Lower leg skin (tissue), 4 donors: ENCODE results near the gene SFMBT2. TPM values are rescaled to one million over a fixed set of nuclear protein-coding genes. Genes with fewer than 3 reads are reported as not detected.

ENCODE experiments used
- DNase-seq, 2 donors: peaks; one replicate each; pipeline ENCODE4 v3.0.0-alpha.2; 2019; ENCODE audit warnings: low spot score in 2 of 2
- H3K4me3 ChIP-seq: fragments of 200-600 bp; sonication (generic); 2 replicates; pipeline ENCODE4 v1.5.1; 2017; ENCODE audit warnings: mild to moderate bottlenecking, low read depth; ENCODE audit not compliant: poor library complexity, severe bottlenecking
- POLR2A ChIP-seq, 2 donors: fragments of 450-650 bp; IDR thresholded peaks; one replicate each; pipeline ENCODE4 v1.6.1; 2016 to 2017; ENCODE audit warnings: antibody characterized with exemption in 2 of 2, mild to moderate bottlenecking in 1 of 2, moderate library complexity in 1 of 2
- WGBS, 2 donors: methylation state at CpG; one replicate each; pipeline ENCODE4 v1.1.5; 2018; 5-methylcytosine and 5-hydroxymethylcytosine counted together
- intact Hi-C: fragments of 100-400 bp; cut with DNase I; formaldehyde crosslinking; loops from one replicate; pipeline ENCODE4 v1.15.0; 2023; ENCODE audit warnings: low total_unique reads
- total RNA-seq, 4 donors: library from RNA; depleted of rRNA; stranded (reverse); fragments of >200 nt; gene quantifications; one replicate each; pipeline ENCODE4 v1.1.0, GENCODE V29; 2016
- TF ChIP-seq, protein P1 (sequence below), 3 donors: fragments of 450-650 bp; IDR thresholded peaks; one replicate each; pipeline ENCODE4 v1.5.1; 2016; ENCODE audit warnings: antibody characterized with exemption in 3 of 3, mild to moderate bottlenecking in 3 of 3, moderate library complexity in 2 of 3

Gene SFMBT2
- total RNA-seq, 4 donors from 2014 or later, result 0.42 to 3.3 (median 1.9) TPM

DNA sequence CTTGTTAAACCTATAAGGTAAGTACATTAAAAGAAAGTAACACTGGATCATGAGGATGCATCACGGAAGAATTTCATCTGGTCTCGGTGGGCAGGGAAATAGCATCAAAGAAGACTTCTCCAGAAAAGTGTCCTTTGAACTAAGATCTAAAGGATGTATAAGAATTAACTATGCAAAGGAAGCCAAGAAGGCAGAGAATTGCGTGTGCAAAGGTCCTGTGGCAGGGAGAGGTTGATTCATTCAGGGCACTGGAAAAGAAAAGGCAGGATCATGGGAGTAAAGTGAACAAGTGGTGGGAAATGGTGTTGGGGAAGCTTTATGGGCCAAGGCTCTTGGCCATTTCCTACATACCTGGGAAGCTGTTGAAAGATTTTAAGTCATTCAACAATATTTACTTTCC lies 288.3 kb downstream of the SFMBT2 start:
- H3K4me3 ChIP-seq, result no peak overlapping the region
- TF ChIP-seq POLR2A (IDR thresholded peaks at IDR 0.05), result no peak
- TF ChIP-seq, protein P1, sequence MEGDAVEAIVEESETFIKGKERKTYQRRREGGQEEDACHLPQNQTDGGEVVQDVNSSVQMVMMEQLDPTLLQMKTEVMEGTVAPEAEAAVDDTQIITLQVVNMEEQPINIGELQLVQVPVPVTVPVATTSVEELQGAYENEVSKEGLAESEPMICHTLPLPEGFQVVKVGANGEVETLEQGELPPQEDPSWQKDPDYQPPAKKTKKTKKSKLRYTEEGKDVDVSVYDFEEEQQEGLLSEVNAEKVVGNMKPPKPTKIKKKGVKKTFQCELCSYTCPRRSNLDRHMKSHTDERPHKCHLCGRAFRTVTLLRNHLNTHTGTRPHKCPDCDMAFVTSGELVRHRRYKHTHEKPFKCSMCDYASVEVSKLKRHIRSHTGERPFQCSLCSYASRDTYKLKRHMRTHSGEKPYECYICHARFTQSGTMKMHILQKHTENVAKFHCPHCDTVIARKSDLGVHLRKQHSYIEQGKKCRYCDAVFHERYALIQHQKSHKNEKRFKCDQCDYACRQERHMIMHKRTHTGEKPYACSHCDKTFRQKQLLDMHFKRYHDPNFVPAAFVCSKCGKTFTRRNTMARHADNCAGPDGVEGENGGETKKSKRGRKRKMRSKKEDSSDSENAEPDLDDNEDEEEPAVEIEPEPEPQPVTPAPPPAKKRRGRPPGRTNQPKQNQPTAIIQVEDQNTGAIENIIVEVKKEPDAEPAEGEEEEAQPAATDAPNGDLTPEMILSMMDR (IDR thresholded peaks at IDR 0.05), result no peak
- intact Hi-C loops, result no loop called here
- WGBS, 2 donors, result 94 to 97% methylated on average over 3 of the region's 3 CpGs
- no peak for DNase-seq

DNA sequence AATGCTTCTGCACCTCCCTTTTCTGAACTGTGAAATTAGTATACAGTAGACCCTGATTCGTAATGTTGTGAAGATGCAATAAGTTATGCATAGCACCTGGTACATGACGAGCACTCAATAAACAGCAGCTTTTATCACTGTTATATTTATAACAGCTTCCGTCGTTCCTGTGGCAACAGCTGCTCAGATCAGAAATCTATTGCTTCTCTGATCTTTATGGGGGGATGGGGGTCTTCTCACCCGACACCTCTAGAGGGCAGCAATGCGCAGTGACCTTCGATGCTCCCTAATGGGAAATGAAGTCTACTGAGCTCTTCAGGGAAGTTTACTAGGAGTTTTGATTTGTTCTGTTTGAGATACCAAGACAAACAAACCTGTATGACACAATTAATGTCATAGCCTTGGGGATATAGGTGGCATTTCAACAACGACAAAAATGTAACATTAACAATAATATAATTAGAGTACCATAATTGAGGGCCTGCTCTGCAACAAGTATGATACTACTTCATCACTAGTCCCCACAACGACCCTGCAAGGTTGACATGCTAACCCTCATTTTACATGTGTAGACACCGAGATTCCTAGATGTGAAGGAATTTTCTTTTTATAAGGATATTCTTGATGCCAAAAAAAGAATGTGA lies 289.6 kb downstream of the SFMBT2 start:
- intact Hi-C loops, result no loop called here
- no peak for TF ChIP-seq POLR2A (IDR thresholded peaks at IDR 0.05)
- TF ChIP-seq, protein P1 (IDR thresholded peaks at IDR 0.05), result no peak
- WGBS, 2 donors, result 22 to 41% methylated on average over 10 of the region's 10 CpGs
- H3K4me3 ChIP-seq, result no peak overlapping the region
- DNase-seq, result no peak

DNA sequence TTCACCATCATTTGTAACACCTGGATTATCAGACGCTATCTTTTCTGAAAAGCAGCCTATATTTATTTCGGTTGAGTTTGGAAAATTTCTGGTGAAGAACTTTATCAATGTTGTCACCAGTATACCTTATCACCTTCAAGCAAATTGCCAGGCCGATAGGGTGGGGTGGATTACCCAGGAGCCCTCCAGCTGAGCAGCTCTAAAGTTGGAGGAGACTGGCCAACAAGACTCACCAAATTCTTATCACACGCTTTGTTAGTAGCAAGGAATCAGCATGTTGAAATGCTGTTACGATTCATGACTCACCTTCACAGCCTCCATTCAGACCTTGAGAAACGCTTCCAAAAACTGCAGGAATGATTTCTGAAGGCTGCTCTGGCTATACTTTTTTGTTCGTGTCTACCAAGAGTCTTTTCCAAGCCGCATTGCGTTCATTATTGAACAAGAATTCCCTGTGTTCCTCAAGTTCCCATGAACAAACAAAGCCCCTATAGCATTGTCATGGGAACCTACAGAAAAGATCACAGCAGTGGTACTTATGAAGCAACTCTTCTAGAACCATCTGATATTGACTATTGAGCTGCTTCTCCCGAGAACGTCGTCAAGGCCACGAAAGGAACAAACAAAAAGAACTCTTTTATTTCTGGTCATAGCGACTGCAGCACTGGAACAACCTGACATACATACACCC lies 291.4 kb downstream of the SFMBT2 start:
- intact Hi-C loops, result no loop called here
- H3K4me3 ChIP-seq, result no peak overlapping the region
- no peak for DNase-seq
- TF ChIP-seq, protein P1 (IDR thresholded peaks at IDR 0.05), result no peak
- WGBS, 2 donors, result 86 to 89% methylated on average over 14 of the region's 14 CpGs

DNA sequence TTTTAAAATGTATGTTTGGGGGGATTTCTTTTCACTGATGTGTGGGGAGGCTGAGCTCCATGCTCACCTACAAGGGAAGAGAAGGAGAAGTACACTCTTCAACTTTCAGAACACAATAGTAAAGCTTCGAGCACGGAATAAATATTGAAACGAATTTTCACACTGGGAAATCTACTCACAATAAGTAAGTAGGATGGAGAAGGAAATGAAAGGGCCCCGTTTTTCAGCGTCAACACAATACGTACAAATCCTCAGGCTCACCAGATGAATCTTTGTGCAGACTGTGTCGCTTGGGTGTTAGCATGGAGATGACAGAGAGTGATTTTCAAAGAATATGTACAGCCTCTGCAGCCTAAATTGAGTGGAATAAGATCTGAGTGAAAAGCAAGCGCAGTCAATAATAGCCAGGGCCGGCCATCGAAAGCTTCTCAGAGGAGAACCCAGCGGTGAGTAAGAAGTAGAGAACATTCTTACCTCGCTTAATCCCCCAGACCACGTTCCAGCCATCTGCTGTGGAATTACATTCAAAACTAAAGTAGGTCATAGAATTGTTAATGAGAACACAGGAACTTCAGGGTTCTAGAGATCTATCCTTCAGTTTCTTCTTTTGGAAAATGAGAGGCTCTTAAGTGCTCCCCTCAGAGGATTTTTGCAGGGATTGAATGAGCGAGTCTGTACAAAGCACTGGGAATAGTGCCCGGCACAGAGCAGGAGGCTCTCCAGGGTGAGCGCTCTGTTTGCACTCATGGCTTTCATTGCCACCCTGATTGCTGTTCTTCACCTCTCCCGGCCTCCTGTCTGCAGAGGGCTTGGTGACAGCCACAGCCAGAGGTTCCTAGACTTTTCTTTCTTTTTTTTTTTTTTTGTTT lies 292.8 kb downstream of the SFMBT2 start:
- 78 to 82% methylated on average over 17 of the region's 17 CpGs for WGBS, 2 donors
- no peak overlapping the region for H3K4me3 ChIP-seq
- DNase-seq, result no peak
- intact Hi-C loops, result no loop called here
- TF ChIP-seq, protein P1 (IDR thresholded peaks at IDR 0.05), result no peak
- no peak for TF ChIP-seq POLR2A (IDR thresholded peaks at IDR 0.05)

DNA sequence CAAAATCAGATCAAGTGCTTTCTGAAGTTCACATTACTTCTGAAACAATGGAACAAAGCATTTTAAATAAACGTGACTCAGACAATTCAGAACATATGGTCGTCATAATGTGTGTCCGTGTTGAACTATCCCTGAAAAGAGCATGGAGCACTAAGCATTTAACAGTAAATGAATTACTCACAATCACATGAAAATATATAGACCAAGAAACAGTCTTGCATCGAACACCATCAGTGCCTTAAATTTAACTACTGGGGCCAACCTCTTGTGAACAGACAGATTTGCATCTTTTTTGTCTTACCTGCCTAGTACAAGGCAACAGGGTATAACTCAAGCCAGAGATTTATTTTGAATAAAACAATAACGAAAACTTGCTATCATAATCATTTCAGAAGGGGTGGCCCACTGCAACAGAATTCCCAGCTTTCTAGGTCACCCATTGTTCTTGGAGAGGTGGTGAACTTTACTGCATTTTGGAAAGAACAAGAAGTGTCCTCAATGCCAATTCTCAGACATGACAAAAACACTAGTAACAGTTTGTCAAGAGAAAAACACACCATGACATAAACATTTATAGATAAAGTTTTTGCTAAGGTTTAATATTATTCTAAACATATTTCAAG lies 293.5 kb downstream of the SFMBT2 start:
- H3K4me3 ChIP-seq, result no peak overlapping the region
- WGBS, 2 donors, result 69 to 77% methylated on average over 5 of the region's 5 CpGs
- no peak for DNase-seq
- intact Hi-C loops, result no loop called here
- TF ChIP-seq, protein P1 (IDR thresholded peaks at IDR 0.05), result no peak
- TF ChIP-seq POLR2A (IDR thresholded peaks at IDR 0.05), result no peak
